ENCODE measurements around the gene CCDC148.

- TF ChIP-seq CTCF (IDR thresholded peaks at IDR 0.05; ENCODE audit: low read depth, low read length), result no peak
- no peak for TF ChIP-seq EZH2phosphoT487 (IDR thresholded peaks at IDR 0.05; ENCODE audit: low read depth)
Measured at GRCh38 chr2:158270536-158270935, 186.0 kb downstream of the CCDC148 start.
